ENCODE data around the gene RHOD. TPM values are rescaled to one million over a fixed set of nuclear protein-coding genes. Genes with fewer than 3 reads are reported as not detected.
A peak's percentile ranks its signal among the peaks of the same experiment; 100 is the strongest.

Gene RHOD
- total and polyA plus RNA-seq, 2 donors (not counting 3 experiments of a cell fraction or from before 2014, with no cell fraction given), result 10.6 to 17.9 TPM

GRCh38 chr11:67118181-67118766 lies 61.6 kb downstream of the RHOD start:
- H3K4me1 ChIP-seq (ENCODE audit: control insufficient read depth, extremely low read depth, insufficient read depth, low read length), result peaks cover 21% of the 10 kb centered on the region
- H3K79me2 ChIP-seq (ENCODE audit: control insufficient read depth, insufficient read depth, low read length), result peaks cover 41% of the 10 kb centered on the region
- peak overlapping the region in 2 of 3 experiments; percentile 30 to 37 for H3K4me3 ChIP-seq (replicated peaks in 1 of 3; ENCODE audit: insufficient read depth in 1 of 3, low read depth in 1 of 3, low read length in 3 of 3)
- no peaks in the 10 kb centered on the region for H3K36me3 ChIP-seq (ENCODE audit: control insufficient read depth in 2 of 2, extremely low read depth in 1 of 2, insufficient read depth in 2 of 2, low read length in 2 of 2)
- peak overlapping the region; percentile 99 for H2AFZ ChIP-seq (ENCODE audit: low read depth, low read length)
- intact Hi-C loops (cut with micrococcal nuclease), result loop anchor here (2.0 kb wide), 1 partner anchor 37 kb away; no protein-coding TSS in a partner anchor
- TF ChIP-seq POLR2A (IDR thresholded peaks at IDR 0.05; ENCODE audit: low read depth, low read length), result peak; percentile 37
- TF ChIP-seq CTCF (IDR thresholded peaks at IDR 0.05; ENCODE audit: extremely low read depth in 1 of 2, insufficient read depth in 1 of 2, low read depth in 1 of 2, low read length in 2 of 2), result no peak
- H3K9me1 ChIP-seq (replicated peaks; ENCODE audit: control insufficient read depth, extremely low read depth, insufficient read depth, low read length), result no peaks in the 10 kb centered on the region
- H3K9ac ChIP-seq (replicated peaks; ENCODE audit: extremely low read depth, insufficient read depth, low read length), result peak overlapping the region; percentile 78
- peak; percentile 34 for DNase-seq (ENCODE audit: low read depth, low spot score)
- H4K20me1 ChIP-seq (replicated peaks; ENCODE audit: control insufficient read depth, extremely low read depth, insufficient read depth, low read length), result peaks cover 2% of the 10 kb centered on the region
- POLR2A ChIA-PET, result interaction anchor here (0.8 to 1.0 kb wide), 3 partner anchors 29 to 123 kb away, joined by 3 read pairs; no protein-coding TSS in a partner anchor
- BruUV-seq (replicated peaks), result no TSS peak
- CTCF ChIA-PET, result interaction anchor here (0.7 to 3.6 kb wide), 7 partner anchors 24 to 199 kb away, joined by 3 to 11 read pairs (median 4); no protein-coding TSS in a partner anchor
- no peak for FAIRE-seq
- dilution Hi-C loops (cut with MboI; ENCODE audit: extremely low pct_ligation_motif_present, low sequenced_read_pairs), result no loop called here
- H3K27me3 ChIP-seq (ENCODE audit: control insufficient read depth in 2 of 2, insufficient read depth in 2 of 2, low read length in 2 of 2), result peaks cover 0 to under 1% of the 10 kb centered on the region in 2 experiments
- H3K4me2 ChIP-seq (ENCODE audit: insufficient read depth, low read length), result peak overlapping the region; percentile 67
- H3K27ac ChIP-seq (ENCODE audit: insufficient read depth, low read depth, low read length), result peak overlapping the region; percentile 86
- no peaks in the 10 kb centered on the region for H3K9me3 ChIP-seq (replicated peaks; ENCODE audit: control insufficient read depth, insufficient read depth, low read length)

GRCh38 chr11:67118801-67119584 lies 62.3 kb downstream of the RHOD start, which contains the start of gene KDM2A:
KDM2A (plus strand) TSS chr11:67119263; CDS start chr11:67121317, 2,054 bp downstream.
- CTCF ChIA-PET, result interaction anchor here (0.7 to 1.8 kb wide), 12 partner anchors 10 to 198 kb away, joined by 3 to 9 read pairs (median 3); no protein-coding TSS in a partner anchor

More at GRCh38 chr11:67118801-67119584, 62.3 kb downstream of the RHOD start, which contains the start of gene KDM2A:
- BruUV-seq (replicated peaks), result no TSS peak
- H3K27ac ChIP-seq (ENCODE audit: insufficient read depth, low read depth, low read length), result peak within 1 kb of the TSS; percentile 86
- H3K4me3 ChIP-seq (replicated peaks in 1 of 3; ENCODE audit: insufficient read depth in 1 of 3, low read depth in 1 of 3, low read length in 3 of 3), result peak within 1 kb of the TSS; percentile 83 to 96 (median 96)
- peak; percentile 98 for DNase-seq (ENCODE audit: low read depth, low spot score)
- H3K9me1 ChIP-seq (replicated peaks; ENCODE audit: control insufficient read depth, extremely low read depth, insufficient read depth, low read length), result no peaks in the 10 kb centered on the region
- POLR2A ChIA-PET, result interaction anchor here (0.8 to 1.0 kb wide), 3 partner anchors 29 to 123 kb away, joined by 3 read pairs; no protein-coding TSS in a partner anchor
- no peaks in the 10 kb centered on the region for H3K9me3 ChIP-seq (replicated peaks; ENCODE audit: control insufficient read depth, insufficient read depth, low read length)
- H3K9ac ChIP-seq (replicated peaks; ENCODE audit: extremely low read depth, insufficient read depth, low read length), result peak within 1 kb of the TSS; percentile 90
- no peaks in the 10 kb centered on the region for H3K27me3 ChIP-seq (ENCODE audit: control insufficient read depth in 2 of 2, insufficient read depth in 2 of 2, low read length in 2 of 2)
- FAIRE-seq, result peak; percentile 43
- dilution Hi-C loops (cut with MboI; ENCODE audit: extremely low pct_ligation_motif_present, low sequenced_read_pairs), result no loop called here
- peak within 1 kb of the TSS; percentile 98 for H3K4me2 ChIP-seq (ENCODE audit: insufficient read depth, low read length)
- peaks cover 49% of the 10 kb centered on the region for H3K79me2 ChIP-seq (ENCODE audit: control insufficient read depth, insufficient read depth, low read length)
- H4K20me1 ChIP-seq (replicated peaks; ENCODE audit: control insufficient read depth, extremely low read depth, insufficient read depth, low read length), result peaks cover 2% of the 10 kb centered on the region
- peak within 1 kb of the TSS; percentile 99 for H2AFZ ChIP-seq (ENCODE audit: low read depth, low read length)
- no peaks in the 10 kb centered on the region for H3K36me3 ChIP-seq (ENCODE audit: control insufficient read depth in 2 of 2, extremely low read depth in 1 of 2, insufficient read depth in 2 of 2, low read length in 2 of 2)
- intact Hi-C loops (cut with micrococcal nuclease), result loop anchor here (1.0 to 2.0 kb wide), 4 partner anchors 26 to 121 kb away; no protein-coding TSS in a partner anchor
- TF ChIP-seq GATA2 (IDR thresholded peaks at IDR 0.05; ENCODE audit: insufficient read depth, insufficient read length, low read depth, low read length), result no peak
- TF ChIP-seq POLR2AphosphoS5 (IDR thresholded peaks at IDR 0.05; ENCODE audit: insufficient read depth, low read depth, low read length), result peak; percentile 80
- TF ChIP-seq POLR2A (IDR thresholded peaks at IDR 0.05; ENCODE audit: low read depth, low read length), result peak; percentile 71
- no peak for TF ChIP-seq CTCF (IDR thresholded peaks at IDR 0.05; ENCODE audit: extremely low read depth in 1 of 2, insufficient read depth in 1 of 2, low read depth in 1 of 2, low read length in 2 of 2)
- peaks cover 21% of the 10 kb centered on the region for H3K4me1 ChIP-seq (ENCODE audit: control insufficient read depth, extremely low read depth, insufficient read depth, low read length)
